CD4-positive, CD25-positive, alpha-beta regulatory T cell (primary cell): Measurements from ENCODE around the gene ARID1B. TPM values are rescaled to one million over a fixed set of nuclear protein-coding genes. Genes with fewer than 3 reads are reported as not detected.

Source experiments
- ATAC-seq, 2 donors: fragments of 150-1000 bp; cut with Tn5 transposase; one replicate each; pipeline ENCODE4 v1.10.0; 2021; ENCODE audit warnings: low read depth in 2 of 2, moderate number of reproducible peaks in 2 of 2, moderate library complexity in 1 of 2
- DNase-seq, 3 donors: peaks; one replicate each; pipeline versions ENCODE4 v3.0.0 to v3.0.0-alpha.2; 2012 to 2022; ENCODE audit warnings: mixed read lengths in 1 of 3
- H3K27ac ChIP-seq: one replicate; pipeline ENCODE4 v1.7.0; 2013; ENCODE audit warnings: mild to moderate bottlenecking, low read length; ENCODE audit not compliant: insufficient read depth, poor library complexity, severe bottlenecking
- H3K27me3 ChIP-seq: one replicate; pipeline ENCODE4 v1.7.0; 2013; ENCODE audit warnings: low read length; ENCODE audit not compliant: control insufficient read depth, insufficient read depth
- H3K36me3 ChIP-seq: one replicate; pipeline ENCODE4 v1.7.0; 2013; ENCODE audit warnings: mild to moderate bottlenecking, low read length, moderate library complexity; ENCODE audit not compliant: control insufficient read depth, insufficient read depth
- H3K4me1 ChIP-seq: 2 replicates; pipeline ENCODE4 v1.7.0; 2013; ENCODE audit warnings: mild to moderate bottlenecking, low read length; ENCODE audit not compliant: insufficient read depth, control insufficient read depth, poor library complexity, severe bottlenecking
- H3K4me3 ChIP-seq: one replicate; pipeline ENCODE4 v1.7.0; 2013; ENCODE audit warnings: low read depth, mild to moderate bottlenecking, low read length, moderate library complexity
- H3K9me3 ChIP-seq, 2 experiments: 1 replicate in 1 of 2; 2 replicates in 1 of 2; pipeline ENCODE4 v1.7.0; 2013; ENCODE audit warnings: low read length in 2 of 2, mild to moderate bottlenecking in 1 of 2, moderate library complexity in 1 of 2; ENCODE audit not compliant: control insufficient read depth in 2 of 2
- H3K27ac Mint-ChIP-seq, 3 donors: one replicate each; pipeline ENCODE4 v1.8.0; 2020 to 2022; ENCODE audit warnings: mild to moderate bottlenecking in 3 of 3, mixed read lengths in 3 of 3, moderate library complexity in 2 of 3
- H3K27me3 Mint-ChIP-seq: one replicate; pipeline ENCODE4 v1.8.0; 2022; ENCODE audit warnings: mild to moderate bottlenecking, mixed read lengths
- H3K36me3 Mint-ChIP-seq: one replicate; pipeline ENCODE4 v1.8.0; 2020; ENCODE audit warnings: mixed read lengths
- H3K4me1 Mint-ChIP-seq, 4 donors: one replicate each; pipeline ENCODE4 v1.8.0; 2020 to 2022; ENCODE audit warnings: mixed read lengths in 4 of 4, mild to moderate bottlenecking in 1 of 4
- H3K4me3 Mint-ChIP-seq, 4 donors: one replicate each; pipeline ENCODE4 v1.8.0; 2020 to 2022; ENCODE audit warnings: mild to moderate bottlenecking in 4 of 4, mixed read lengths in 4 of 4, moderate library complexity in 3 of 4
- H3K9me3 Mint-ChIP-seq, 7 donors: one replicate each; pipeline ENCODE4 v1.8.0; 2020 to 2022; ENCODE audit warnings: mixed read lengths in 7 of 7, mild to moderate bottlenecking in 3 of 7, moderate library complexity in 2 of 7
- polyA plus RNA-seq, 4 donors: library from polyadenylated mRNA; unstranded; fragments of 300-500 nt; fragmentation: Illumina TruSeq; gene quantifications; one replicate each; pipeline ENCODE4 v1.2.3, GENCODE V29; 2021
- total RNA-seq: library from RNA; stranded (reverse); gene quantifications from one replicate; pipeline ENCODE4 v1.2.3, GENCODE V29; 2022

Gene ARID1B
- total and polyA plus RNA-seq, 5 donors from 2014 or later: 9.8 to 186 (median 12.4) TPM

DNA sequence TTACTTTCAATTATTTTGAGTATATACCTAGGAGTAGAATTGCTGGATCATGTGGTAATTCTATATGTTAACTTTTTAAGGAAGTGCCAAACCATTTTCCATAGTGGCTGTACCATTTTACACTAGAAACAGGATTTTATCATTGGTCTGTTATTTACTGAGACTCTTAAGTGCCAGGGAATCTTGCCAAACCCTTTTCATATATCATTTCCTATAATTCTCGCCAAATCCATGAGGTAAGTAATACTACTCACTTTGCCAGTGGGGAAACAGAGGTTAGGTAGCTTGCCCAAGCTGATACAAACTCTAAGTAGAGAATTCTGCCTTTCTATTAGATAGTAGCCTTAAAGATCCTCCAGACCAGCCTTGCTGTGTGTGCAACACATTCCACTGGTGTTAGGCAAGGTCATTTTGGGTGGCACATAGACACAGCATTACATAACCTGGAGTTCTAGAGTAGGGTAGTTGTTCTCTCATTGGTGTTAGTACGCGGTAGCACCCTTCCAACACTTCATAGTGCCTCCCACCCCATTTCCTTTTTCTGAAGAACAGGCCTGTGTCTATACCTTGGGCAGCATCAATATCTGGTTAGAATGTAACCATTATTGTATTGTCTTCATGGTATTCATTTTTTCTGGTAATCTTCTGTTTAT, 65.5 kb downstream of the ARID1B start:
- Histone ChIP-seq H3K4me3 (no peak overlapping the region), H3K36me3 (no peaks in the 10 kb centered on the region), H3K27me3 (no peaks in the 10 kb centered on the region), H3K4me1 (peaks cover 39% of the 10 kb centered on the region), H3K27ac (no peak overlapping the region), H3K9me3 (no peaks in the 10 kb centered on the region)
- DNase-seq (no peak), ATAC-seq (no peak)
- no peaks in the 10 kb centered on the region for H3K27me3 Mint-ChIP-seq
- peak overlapping the region in 1 of 4 donors; percentile 63 for H3K4me3 Mint-ChIP-seq
- peaks cover 72 to 85% (median 76%) of the 10 kb centered on the region in 4 donors for H3K4me1 Mint-ChIP-seq
- H3K9me3 Mint-ChIP-seq: peaks cover 0 to 1% (median 0%) of the 10 kb centered on the region in 7 donors
- no peak overlapping the region for H3K27ac Mint-ChIP-seq
- peaks cover 5% of the 10 kb centered on the region for H3K36me3 Mint-ChIP-seq

DNA sequence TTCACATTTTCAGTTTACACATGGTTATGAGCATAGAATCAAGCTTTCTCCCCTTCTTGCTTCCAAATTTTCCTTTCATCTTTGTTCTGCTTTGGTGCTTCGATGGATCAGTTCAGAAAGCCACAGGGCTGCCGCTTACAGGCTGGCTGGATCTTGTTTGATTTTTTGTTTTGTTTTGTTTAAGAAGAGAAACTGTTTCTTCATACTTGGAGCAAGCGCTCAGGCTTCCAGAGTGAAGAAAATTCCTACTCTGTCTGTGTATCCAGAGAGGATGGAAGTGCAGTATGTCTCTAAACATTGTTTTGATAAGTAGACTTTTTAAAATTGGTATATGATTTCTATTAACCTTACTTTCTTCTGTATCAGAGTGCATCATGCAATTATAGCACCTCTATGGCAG, 66.9 kb downstream of the ARID1B start:
- Mint-ChIP-seq H3K9me3 (no peaks in the 10 kb centered on the region), H3K4me1 (peaks cover 74 to 92% (median 86%) of the 10 kb centered on the region in 4 donors), H3K36me3 (peaks cover 5% of the 10 kb centered on the region), H3K4me3 (peak overlapping the region in 1 of 4 donors; percentile 55), H3K27me3 (no peaks in the 10 kb centered on the region), H3K27ac (peak overlapping the region in 1 of 3 donors; percentile 41)
- H3K36me3 ChIP-seq: no peaks in the 10 kb centered on the region
- no peaks in the 10 kb centered on the region for H3K27me3 ChIP-seq
- no peak for DNase-seq
- peaks cover 39% of the 10 kb centered on the region for H3K4me1 ChIP-seq
- no peak overlapping the region for H3K27ac ChIP-seq
- no peaks in the 10 kb centered on the region for H3K9me3 ChIP-seq
- H3K4me3 ChIP-seq: no peak overlapping the region
- ATAC-seq: no peak

DNA sequence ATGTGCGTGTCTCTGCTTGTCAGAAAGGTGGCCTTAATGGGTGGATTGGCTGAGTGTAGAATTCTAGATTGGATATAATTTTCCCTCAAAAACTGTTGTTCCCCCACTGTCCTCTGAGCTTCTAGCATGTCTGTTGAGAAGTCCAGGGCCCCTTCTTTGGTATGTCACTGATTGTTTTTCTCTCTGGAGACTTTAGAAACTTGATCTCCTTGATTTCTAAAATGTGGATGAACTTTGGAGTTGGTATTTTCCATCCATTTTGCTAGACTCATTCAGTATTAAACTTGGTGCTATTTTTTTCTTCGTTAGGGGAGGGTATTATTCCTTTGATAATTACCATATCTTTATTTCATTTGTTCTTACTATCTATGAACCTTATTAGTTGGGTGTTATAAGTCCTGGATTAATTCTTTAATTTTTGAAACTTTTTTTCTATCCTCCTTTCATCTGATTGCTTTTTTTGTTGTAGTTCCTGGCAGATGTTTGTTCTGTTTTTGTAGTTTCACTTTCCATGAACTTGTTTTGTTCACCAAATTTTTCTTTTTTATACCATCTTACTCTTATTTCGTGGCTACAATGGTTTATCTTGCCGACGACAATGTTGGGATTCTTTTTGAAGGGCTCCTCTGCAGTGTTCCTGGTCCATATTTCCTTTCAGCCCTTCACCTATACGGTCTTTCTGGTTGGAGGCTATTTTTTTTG, 68.4 kb downstream of the ARID1B start:
- no peaks in the 10 kb centered on the region for H3K9me3 ChIP-seq
- Mint-ChIP-seq H3K36me3 (no peaks in the 10 kb centered on the region), H3K4me1 (peaks cover 62 to 94% (median 83%) of the 10 kb centered on the region in 4 donors), H3K27ac (peak overlapping the region; percentile 22 to 68 (median 48)), H3K4me3 (peak overlapping the region; percentile 5 to 36 (median 18)), H3K27me3 (no peaks in the 10 kb centered on the region), H3K9me3 (no peaks in the 10 kb centered on the region)
- peaks cover 29% of the 10 kb centered on the region for H3K4me1 ChIP-seq
- peak overlapping the region; percentile 54 for H3K4me3 ChIP-seq
- H3K27me3 ChIP-seq: no peaks in the 10 kb centered on the region
- no peaks in the 10 kb centered on the region for H3K36me3 ChIP-seq
- DNase-seq: no peak
- H3K27ac ChIP-seq: no peak overlapping the region
- ATAC-seq: no peak

DNA sequence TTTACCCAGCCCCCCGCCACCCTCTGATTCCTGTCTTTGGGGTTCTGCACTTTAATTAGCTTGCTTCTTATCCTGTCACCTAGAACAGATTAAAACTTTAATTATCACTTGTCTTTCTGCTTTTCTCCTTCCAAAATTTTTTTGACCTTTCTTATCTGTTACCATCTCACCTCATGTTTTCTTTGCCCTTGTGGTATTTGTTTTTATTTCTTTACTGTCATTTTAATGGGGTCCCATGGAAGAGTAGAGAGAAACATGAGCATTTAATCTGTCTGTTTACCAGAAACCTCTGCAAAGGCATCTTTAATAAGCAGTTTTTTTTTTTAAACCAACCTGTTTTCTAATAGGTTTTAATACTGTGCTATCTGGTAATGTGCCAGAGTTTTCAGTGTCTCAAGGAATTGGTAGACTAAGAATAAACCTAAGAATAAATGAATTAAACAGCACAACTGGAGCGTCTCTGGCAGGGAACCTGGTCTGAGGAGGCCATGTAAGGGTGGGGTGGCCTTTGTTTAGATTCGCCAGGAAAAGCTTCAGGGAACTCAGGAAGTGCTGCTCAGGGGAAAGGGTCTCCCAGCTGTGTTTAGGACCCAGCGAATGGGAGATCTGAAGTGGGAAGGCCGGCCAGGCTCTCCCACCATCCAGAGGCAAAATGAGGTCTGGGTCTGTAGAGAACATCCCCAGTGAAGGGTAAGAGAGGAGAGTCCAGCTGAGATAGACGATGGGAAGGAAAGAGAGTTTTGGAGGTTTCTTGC, 69.8 kb downstream of the ARID1B start:
- Histone ChIP-seq H3K4me3 (no peak overlapping the region), H3K4me1 (peaks cover 32% of the 10 kb centered on the region), H3K36me3 (no peaks in the 10 kb centered on the region), H3K27ac (no peak overlapping the region), H3K9me3 (no peaks in the 10 kb centered on the region), H3K27me3 (no peaks in the 10 kb centered on the region)
- no peak for ATAC-seq
- Mint-ChIP-seq H3K4me3 (peak overlapping the region; percentile 6 to 64 (median 32)), H3K27ac (peak overlapping the region; percentile 15 to 90 (median 22)), H3K27me3 (no peaks in the 10 kb centered on the region), H3K4me1 (peaks cover 64 to 97% (median 83%) of the 10 kb centered on the region in 4 donors), H3K9me3 (no peaks in the 10 kb centered on the region), H3K36me3 (no peaks in the 10 kb centered on the region)
- DNase-seq: no peak

DNA sequence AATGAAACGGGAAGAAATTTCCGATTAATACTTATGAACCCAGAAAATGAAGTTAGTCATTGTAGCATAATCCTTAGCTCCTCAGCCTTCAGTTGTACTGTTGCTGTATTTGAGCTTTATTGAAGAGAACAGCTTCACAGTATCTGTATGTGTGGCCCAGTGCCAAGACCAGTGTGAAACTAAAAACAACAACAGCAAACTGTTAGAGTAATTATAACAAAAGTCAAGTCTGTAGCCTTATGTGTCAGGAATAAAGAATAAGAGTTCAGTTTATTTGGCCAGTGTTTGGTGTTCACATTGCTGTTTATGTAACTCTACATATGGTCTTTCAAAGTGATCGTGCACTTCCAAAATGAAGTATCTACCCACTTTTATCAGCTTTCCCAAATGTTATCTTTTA, 70.9 kb downstream of the ARID1B start:
- Mint-ChIP-seq H3K36me3 (no peaks in the 10 kb centered on the region), H3K27me3 (no peaks in the 10 kb centered on the region), H3K4me1 (peaks cover 60 to 95% (median 80%) of the 10 kb centered on the region in 4 donors), H3K4me3 (peak overlapping the region in 3 of 4 donors; percentile 2 to 45 (median 10)), H3K27ac (peak overlapping the region; percentile 61 to 80 (median 67)), H3K9me3 (no peaks in the 10 kb centered on the region)
- ATAC-seq (no peak), DNase-seq (no peak)
- Histone ChIP-seq H3K27ac (no peak overlapping the region), H3K4me1 (peaks cover 38% of the 10 kb centered on the region), H3K36me3 (no peaks in the 10 kb centered on the region), H3K9me3 (no peaks in the 10 kb centered on the region), H3K4me3 (no peak overlapping the region), H3K27me3 (no peaks in the 10 kb centered on the region)

DNA sequence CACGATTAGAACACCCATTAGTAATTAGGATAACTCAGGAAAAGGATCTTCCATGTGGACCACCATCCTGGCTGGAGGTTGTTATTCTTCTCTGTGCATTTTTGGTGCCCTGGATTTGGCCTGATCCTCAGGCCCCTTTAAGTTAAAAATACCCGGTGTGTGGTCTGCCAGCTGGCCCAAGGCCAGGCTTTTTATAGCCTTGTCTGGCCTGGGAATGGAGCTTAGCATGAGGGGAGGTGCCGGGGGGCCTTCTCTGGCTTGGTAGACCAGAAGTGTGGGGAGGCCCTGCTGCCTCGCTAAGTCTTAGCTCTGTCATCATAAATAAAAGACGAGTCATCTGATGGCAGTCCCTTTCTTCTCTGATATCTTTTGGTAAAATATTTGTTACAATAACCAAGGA, 71.4 kb downstream of the ARID1B start:
- Histone ChIP-seq H3K4me1 (peaks cover 42% of the 10 kb centered on the region), H3K36me3 (no peaks in the 10 kb centered on the region), H3K27me3 (no peaks in the 10 kb centered on the region), H3K4me3 (no peak overlapping the region), H3K9me3 (no peaks in the 10 kb centered on the region), H3K27ac (no peak overlapping the region)
- H3K36me3 Mint-ChIP-seq: no peaks in the 10 kb centered on the region
- H3K9me3 Mint-ChIP-seq: no peaks in the 10 kb centered on the region
- H3K27ac Mint-ChIP-seq: peak overlapping the region in 2 of 3 donors; percentile 67 to 80
- peak overlapping the region in 1 of 4 donors; percentile 10 for H3K4me3 Mint-ChIP-seq
- DNase-seq (no peak), ATAC-seq (no peak)
- H3K27me3 Mint-ChIP-seq: no peaks in the 10 kb centered on the region
- peaks cover 56 to 96% (median 80%) of the 10 kb centered on the region in 4 donors for H3K4me1 Mint-ChIP-seq

DNA sequence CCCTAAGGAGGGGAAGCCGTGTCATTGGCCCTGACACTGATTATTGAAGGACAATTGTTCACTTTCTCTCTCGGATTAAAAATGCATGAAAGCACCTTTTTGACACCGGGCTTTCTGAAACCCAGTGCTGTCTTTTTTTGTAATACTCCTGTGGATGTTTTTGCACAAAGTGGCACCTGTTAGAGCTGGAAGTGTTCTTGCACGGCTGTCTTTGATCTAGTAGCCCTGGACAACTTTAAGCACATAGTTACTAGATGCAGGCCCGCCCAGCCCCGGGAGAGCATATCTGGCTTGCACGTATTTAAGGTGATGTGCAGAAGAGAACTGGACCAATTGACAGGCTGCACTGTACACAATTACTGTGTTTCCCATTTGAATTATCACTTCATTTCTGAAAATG, 72.6 kb downstream of the ARID1B start:
- H3K4me1 Mint-ChIP-seq: peaks cover 51 to 96% (median 78%) of the 10 kb centered on the region in 4 donors
- ATAC-seq (no peak), DNase-seq (no peak)
- Histone ChIP-seq H3K9me3 (no peaks in the 10 kb centered on the region), H3K27me3 (no peaks in the 10 kb centered on the region), H3K36me3 (no peaks in the 10 kb centered on the region), H3K4me1 (peaks cover 55% of the 10 kb centered on the region), H3K27ac (no peak overlapping the region), H3K4me3 (no peak overlapping the region)
- H3K36me3 Mint-ChIP-seq: no peaks in the 10 kb centered on the region
- H3K27ac Mint-ChIP-seq: peak overlapping the region in 1 of 3 donors; percentile 34
- no peak overlapping the region for H3K4me3 Mint-ChIP-seq
- H3K9me3 Mint-ChIP-seq: no peaks in the 10 kb centered on the region
- H3K27me3 Mint-ChIP-seq: no peaks in the 10 kb centered on the region
